Renal pelvis (tissue), 4 donors: ENCODE results near the gene SOCS1. TPM values are rescaled to one million over a fixed set of nuclear protein-coding genes. Genes with fewer than 3 reads are reported as not detected.
"Not testable (repeated sequence)": the region's sequence is repeated elsewhere in the genome, so short reads cannot be mapped to it uniquely, and the experiment has no call there.

Source experiments
- DNase-seq: peaks from one replicate; pipeline ENCODE4 v3.0.0-alpha.2; 2013
- polyA plus RNA-seq, 3 donors: library from polyadenylated mRNA; unstranded; fragments of 120-200 nt; gene quantifications; one replicate each; pipeline ENCODE4 v1.2.1, GENCODE V29; 2013; ENCODE audit not compliant: insufficient read length in 3 of 3

SOCS1 gene
- polyA plus RNA-seq, 3 donors, result 4.8 to 9.1 (median 6.6) TPM

GRCh38 chr16:11232852-11233726, 22.9 kb downstream of the SOCS1 start:
- DNase-seq, result no peak

GRCh38 chr16:11232302-11232851, 23.6 kb downstream of the SOCS1 start:
- DNase-seq, result no peak

- no peak for DNase-seq
These were observed 24.5 kb downstream of the SOCS1 start for GRCh38 chr16:11231367-11231970.

GRCh38 chr16:11229906-11230305, 26.1 kb downstream of the SOCS1 start:
- DNase-seq, result no peak

GRCh38 chr16:11229432-11229831, 26.6 kb downstream of the SOCS1 start:
- no peak for DNase-seq

GRCh38 chr16:11225677-11226549, 30.1 kb downstream of the SOCS1 start:
- DNase-seq, result no peak

- no peak for DNase-seq
These were observed 30.9 kb downstream of the SOCS1 start for GRCh38 chr16:11224894-11225676.

GRCh38 chr16:11224096-11224893, 31.7 kb downstream of the SOCS1 start:
- DNase-seq, result no peak

GRCh38 chr16:11220507-11220906, 35.5 kb downstream of the SOCS1 start:
- DNase-seq, result not testable (repeated sequence)

GRCh38 chr16:11219178-11219577, 36.8 kb downstream of the SOCS1 start:
- no peak for DNase-seq

GRCh38 chr16:11218604-11218962, 37.4 kb downstream of the SOCS1 start:
- DNase-seq, result no peak

- DNase-seq, result no peak
These were observed 38.1 kb downstream of the SOCS1 start for GRCh38 chr16:11217651-11218603.

GRCh38 chr16:11215935-11216556, 40.0 kb downstream of the SOCS1 start:
- no peak for DNase-seq

GRCh38 chr16:11213799-11214198, 42.2 kb downstream of the SOCS1 start:
- no peak for DNase-seq

- DNase-seq, result no peak
These were observed 42.6 kb downstream of the SOCS1 start for GRCh38 chr16:11213373-11213772.

GRCh38 chr16:11212798-11213196, 43.2 kb downstream of the SOCS1 start:
- DNase-seq, result no peak

- no peak for DNase-seq
These were observed 43.8 kb downstream of the SOCS1 start for GRCh38 chr16:11211977-11212797.
